ENCODE results near the gene AOAH.

- TF ChIP-seq POLR2A (IDR thresholded peaks at IDR 0.05) (no peak), CTCF (IDR thresholded peaks at IDR 0.05) (no peak), EP300 (IDR thresholded peaks at IDR 0.05) (no peak)
Measured at GRCh38 chr7:36750451-36750850, 26.2 kb upstream of the AOAH start.
